Amniotic stem cell (primary cell): Measurements from ENCODE around the gene PTPN1.
"Not testable (repeated sequence)": the region's sequence is repeated elsewhere in the genome, so short reads cannot be mapped to it uniquely, and the experiment has no call there.

Experiments used
- DNase-seq: peaks from one replicate; lab custom pipeline; 2025; lab: John Stamatoyannopoulos, UW

The PTPN1 gene

GRCh38 chr20:50609438-50609989 lies 99.3 kb downstream of the PTPN1 start:
- no peak for DNase-seq

- no peak for DNase-seq
Observed at GRCh38 chr20:50610212-50610718, 100.1 kb downstream of the PTPN1 start.

GRCh38 chr20:50611128-50611810 lies 101.1 kb downstream of the PTPN1 start:
- no peak for DNase-seq

GRCh38 chr20:50613438-50614169 lies 103.4 kb downstream of the PTPN1 start:
- DNase-seq: no peak

- DNase-seq: no peak
Observed at GRCh38 chr20:50615407-50615806, 105.2 kb downstream of the PTPN1 start.

- no peak for DNase-seq
Observed at GRCh38 chr20:50617022-50617421, 106.8 kb downstream of the PTPN1 start.

GRCh38 chr20:50618537-50618936 lies 108.4 kb downstream of the PTPN1 start:
- no peak for DNase-seq

GRCh38 chr20:50620459-50620858 lies 110.3 kb downstream of the PTPN1 start:
- DNase-seq: not testable (repeated sequence)

GRCh38 chr20:50621068-50621665 lies 111.0 kb downstream of the PTPN1 start:
- no peak for DNase-seq

- no peak for DNase-seq
Observed at GRCh38 chr20:50624351-50625016, 114.3 kb downstream of the PTPN1 start.

- DNase-seq: no peak
Observed at GRCh38 chr20:50625986-50626677, 115.9 kb downstream of the PTPN1 start.

- DNase-seq: no peak
Observed at GRCh38 chr20:50627747-50628146, 117.6 kb downstream of the PTPN1 start.

GRCh38 chr20:50628332-50628731 lies 118.1 kb downstream of the PTPN1 start:
- DNase-seq: no peak

GRCh38 chr20:50628853-50629669 lies 118.9 kb downstream of the PTPN1 start:
- no peak for DNase-seq

- no peak for DNase-seq
Observed at GRCh38 chr20:50629670-50630045, 119.5 kb downstream of the PTPN1 start.

GRCh38 chr20:50630578-50631263 lies 120.5 kb downstream of the PTPN1 start:
- DNase-seq: no peak

- DNase-seq: no peak
Observed at GRCh38 chr20:50632236-50632635, 122.1 kb downstream of the PTPN1 start.

GRCh38 chr20:50632701-50633100 lies 122.5 kb downstream of the PTPN1 start:
- no peak for DNase-seq

GRCh38 chr20:50633361-50633760 lies 123.2 kb downstream of the PTPN1 start:
- no peak for DNase-seq

GRCh38 chr20:50634191-50634590 lies 124.0 kb downstream of the PTPN1 start:
- DNase-seq: no peak
